Measurements from ENCODE around the gene USP48. TPM values are rescaled to one million over a fixed set of nuclear protein-coding genes. Genes with fewer than 3 reads are reported as not detected.

The USP48 gene
- total and polyA plus RNA-seq, 2 of the 8 experiments (the other 6 are each of a cell fraction or from before 2014, with no cell fraction given) = 12.8 to 83.5 TPM

DNA sequence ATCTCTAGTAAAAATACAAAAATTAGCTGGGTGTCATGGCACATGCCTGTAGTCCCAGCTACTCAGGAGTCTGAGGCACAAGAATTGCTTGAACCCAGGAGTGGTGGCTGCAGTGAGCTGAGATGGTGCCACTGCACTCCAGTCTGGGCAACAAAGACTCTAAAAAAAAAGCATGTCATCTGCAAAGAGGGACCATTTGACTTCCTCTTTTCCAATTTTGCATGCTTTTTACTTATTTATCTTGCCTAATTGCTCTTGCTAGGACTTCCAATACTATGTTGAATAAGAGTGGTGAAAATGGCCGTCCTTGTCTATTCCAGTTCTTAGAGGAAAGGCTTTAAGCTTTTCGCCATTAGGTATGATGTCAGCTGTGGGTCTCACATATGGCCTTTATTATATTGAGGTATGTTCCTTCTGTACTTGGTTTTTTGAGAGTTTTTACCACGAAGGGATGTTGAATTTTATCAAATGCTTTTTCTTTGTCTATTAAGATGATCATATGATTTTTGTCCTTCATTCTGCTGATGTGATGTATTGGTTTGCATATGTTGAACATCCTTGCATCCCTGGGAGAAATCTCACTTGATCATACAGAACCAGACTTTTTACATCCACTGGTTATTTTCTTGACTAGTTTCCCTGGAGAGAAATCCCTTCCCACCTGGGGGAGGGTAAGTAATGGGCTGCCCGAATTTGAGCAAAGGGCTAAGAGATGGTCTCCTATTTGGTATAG, 96.8 kb downstream of the USP48 start:
- Histone ChIP-seq H2BK120ac (replicated peaks; ENCODE audit: low read depth, low read length) (no peak overlapping the region), H2AFZ (ENCODE audit: low read length) (no peak overlapping the region), H3K18ac (ENCODE audit: extremely low read depth, low read length) (no peak overlapping the region), H2BK5ac (ENCODE audit: low read depth, low read length) (no peak overlapping the region), H2BK12ac (ENCODE audit: low read depth, low read length) (no peak overlapping the region), H3K4me1 (replicated peaks in 1 of 4; ENCODE audit: control insufficient read depth in 3 of 4, insufficient read depth in 4 of 4, low read length in 3 of 4) (peaks cover 0 to 6% (median 0%) of the 10 kb centered on the region in 4 experiments; a peak in 1 of 7 replicates), H2AK5ac (ENCODE audit: low read depth, low read length) (no peak overlapping the region), H3K14ac (ENCODE audit: insufficient read length) (no peak overlapping the region), H3K9ac (replicated peaks in 1 of 4; ENCODE audit: extremely low read depth in 1 of 4, low read depth in 3 of 4, low read length in 3 of 4) (no peak overlapping the region), H3K23me2 (ENCODE audit: low read depth, low read length) (no peaks in the 10 kb centered on the region), H3K27me3 (replicated peaks in 1 of 4; ENCODE audit: control insufficient read depth in 3 of 4, extremely low read depth in 1 of 4, insufficient read depth in 3 of 4, low read length in 3 of 4) (no peaks in the 10 kb centered on the region), H3K36me3 (ENCODE audit: control insufficient read depth in 2 of 4, insufficient read depth in 4 of 4, low read length in 3 of 4) (peaks cover 2 to 29% (median 24%) of the 10 kb centered on the region in 4 experiments), H2BK15ac (ENCODE audit: low read length) (no peak overlapping the region), H3K23ac (ENCODE audit: insufficient read length) (no peak overlapping the region), H3K4me3 (ENCODE audit: extremely low read depth in 1 of 4, insufficient read depth in 2 of 4, low read depth in 3 of 4, low read length in 4 of 4) (no peak overlapping the region), H3K9me3 (ENCODE audit: insufficient read depth in 2 of 2, low read depth in 1 of 2, low read length in 1 of 2) (no peaks in the 10 kb centered on the region), H3K79me1 (ENCODE audit: low read depth, low read length) (no peaks in the 10 kb centered on the region), H3K56ac (replicated peaks; ENCODE audit: insufficient read length, low read depth, low read length) (no peak overlapping the region), H3K27ac (ENCODE audit: low read depth, low read length) (no peak overlapping the region), H4K5ac (ENCODE audit: insufficient read length, low read depth, low read length) (no peak overlapping the region), H2BK20ac (ENCODE audit: low read length) (no peak overlapping the region), H4K91ac (replicated peaks; ENCODE audit: insufficient read length, low read length) (no peak overlapping the region), H3K4ac (replicated peaks; ENCODE audit: insufficient read length, low read depth, low read length) (no peak overlapping the region), H4K8ac (ENCODE audit: extremely low read depth, insufficient read depth, low read length) (no peak overlapping the region), H3K4me2 (ENCODE audit: insufficient read depth in 1 of 2, low read depth in 2 of 2, low read length in 2 of 2) (no peak overlapping the region), H4K20me1 (replicated peaks in 1 of 2; ENCODE audit: control insufficient read depth in 1 of 2, insufficient read depth in 2 of 2, low read length in 2 of 2) (peaks cover 0 to 3% of the 10 kb centered on the region in 2 experiments), H3K79me2 (ENCODE audit: control insufficient read depth in 1 of 2, insufficient read depth in 2 of 2, low read length in 2 of 2) (no peaks in the 10 kb centered on the region)
- WGBS, 2 experiments (ENCODE audit: extremely low coverage in 1 of 2, insufficient coverage in 1 of 2, insufficient read length in 1 of 2, insufficient replicate concordance in 2 of 2, low coverage in 1 of 2, low lambda C conversion rate in 2 of 2, missing lambda C conversion rate in 1 of 2) = 96% methylated on average over 4 of the region's 4 CpGs; no CpG with 5 or more reads in 1 of the 2 experiments
- DNase-seq (ENCODE audit: low read depth in 1 of 2, low spot score in 2 of 2) (no peak), FAIRE-seq (no peak)
- ChIA-PET CTCF (ENCODE audit: partially characterized antibody) (no interaction called here), POLR2A (ENCODE audit: partially characterized antibody) (no interaction called here)
- TF ChIP-seq TBP (IDR thresholded peaks at IDR 0.05; ENCODE audit: low read depth, low read length) (no peak), CHD2 (IDR thresholded peaks at IDR 0.05; ENCODE audit: low read length) (no peak), RXRA (IDR thresholded peaks at IDR 0.05; ENCODE audit: insufficient read depth, low read depth, low read length) (no peak), CEBPB (IDR thresholded peaks at IDR 0.05; ENCODE audit: low read depth, low read length) (no peak), CBX8 (IDR thresholded peaks at IDR 0.05; ENCODE audit: borderline replicate concordance, low read depth, low read length) (no peak), NRF1 (IDR thresholded peaks at IDR 0.05; ENCODE audit: low read depth, low read length) (no peak), MAFK (IDR thresholded peaks at IDR 0.05; ENCODE audit: low read depth, low read length) (no peak), TCF12 (IDR thresholded peaks at IDR 0.05; ENCODE audit: low read depth, low read length) (no peak), CTBP2 (IDR thresholded peaks at IDR 0.05; ENCODE audit: borderline replicate concordance, insufficient read depth, insufficient read length, low read length) (no peak), SP4 (IDR thresholded peaks at IDR 0.05; ENCODE audit: low read length) (no peak), HDAC6 (IDR thresholded peaks at IDR 0.05; ENCODE audit: low read depth, low read length) (no peak), POLR2A (IDR thresholded peaks at IDR 0.05; ENCODE audit: control extremely low read depth in 1 of 2, low read depth in 2 of 2, low read length in 2 of 2) (no peak), RAD21 (IDR thresholded peaks at IDR 0.05 in 1 of 2, conservative IDR thresholded peaks at IDR 0.05 in 1 of 2; ENCODE audit: low read depth in 2 of 2, low read length in 2 of 2) (no peak), ZNF274 (IDR thresholded peaks at IDR 0.05; ENCODE audit: borderline replicate concordance, extremely low read depth, low read length) (no peak)
